ENCODE measurements around the gene BTNL9.
"Not testable (repeated sequence)": the region's sequence is repeated elsewhere in the genome, so short reads cannot be mapped to it uniquely, and the experiment has no call there.

The BTNL9 gene

GRCh38 chr5:181043285-181044092 is 3.4 kb downstream of the BTNL9 start:
- DNase-seq: no peak

GRCh38 chr5:181044093-181044599 is 4.1 kb downstream of the BTNL9 start:
- DNase-seq: no peak

GRCh38 chr5:181044662-181045305 is 4.7 kb downstream of the BTNL9 start:
- DNase-seq: no peak

GRCh38 chr5:181045316-181045715 is 5.2 kb downstream of the BTNL9 start:
- DNase-seq: no peak

- DNase-seq: not testable (repeated sequence)
These were observed 5.8 kb downstream of the BTNL9 start for GRCh38 chr5:181045857-181046256.

GRCh38 chr5:181047288-181047687 is 7.2 kb downstream of the BTNL9 start:
- no peak for DNase-seq

GRCh38 chr5:181047921-181048320 is 7.9 kb downstream of the BTNL9 start:
- no peak for DNase-seq

- DNase-seq: no peak
These were observed 9.9 kb downstream of the BTNL9 start for GRCh38 chr5:181050016-181050415.

GRCh38 chr5:181051841-181052671 is 12.0 kb downstream of the BTNL9 start:
- DNase-seq: no peak

- DNase-seq: no peak
These were observed 12.8 kb downstream of the BTNL9 start for GRCh38 chr5:181052672-181053487.

GRCh38 chr5:181053488-181054121 is 13.5 kb downstream of the BTNL9 start:
- no peak for DNase-seq

GRCh38 chr5:181054138-181054537 is 14.1 kb downstream of the BTNL9 start:
- DNase-seq: no peak

GRCh38 chr5:181054871-181055459 is 14.9 kb downstream of the BTNL9 start:
- DNase-seq: no peak

GRCh38 chr5:181056431-181056830 is 16.4 kb downstream of the BTNL9 start:
- no peak for DNase-seq

GRCh38 chr5:181058321-181058720 is 18.3 kb downstream of the BTNL9 start:
- DNase-seq: no peak

- DNase-seq: no peak
These were observed 18.8 kb downstream of the BTNL9 start for GRCh38 chr5:181058786-181059296.

- no peak for DNase-seq
These were observed 19.5 kb downstream of the BTNL9 start for GRCh38 chr5:181059297-181060230.

- DNase-seq: no peak
These were observed 20.1 kb downstream of the BTNL9 start for GRCh38 chr5:181060231-181060590.

GRCh38 chr5:181060924-181061323 is 20.9 kb downstream of the BTNL9 start:
- DNase-seq: no peak

GRCh38 chr5:181061645-181062044 is 21.6 kb downstream of the BTNL9 start:
- DNase-seq: no peak

All from activated effector memory CD4-positive, alpha-beta T cell treated with anti-CD3 and anti-CD28 coated beads, Interleukin-2, amount 50 U/mL, for 16 hours (primary cell).